ENCODE measurements around the gene DCAF17.
A peak's percentile ranks its signal among the peaks of the same experiment; 100 is the strongest.
"Not testable (repeated sequence)": the region's sequence is repeated elsewhere in the genome, so short reads cannot be mapped to it uniquely, and the experiment has no call there.

DCAF17 gene

GRCh38 chr2:171509945-171510731 lies 76.1 kb downstream of the DCAF17 start:
- FAIRE-seq (peak; percentile 83), DNase-seq (ENCODE audit: extremely low spot score, insufficient read length, low read depth) (no peak)

- FAIRE-seq (no peak), DNase-seq (ENCODE audit: extremely low spot score, insufficient read length, low read depth) (no peak)
These were observed 78.0 kb downstream of the DCAF17 start for GRCh38 chr2:171512014-171512413.

- no peak for FAIRE-seq
- DNase-seq (ENCODE audit: extremely low spot score, insufficient read length, low read depth): no peak
These were observed 78.7 kb downstream of the DCAF17 start for GRCh38 chr2:171512683-171513195.

GRCh38 chr2:171513719-171514160 lies 79.7 kb downstream of the DCAF17 start:
- DNase-seq (ENCODE audit: extremely low spot score, insufficient read length, low read depth) (no peak), FAIRE-seq (peak; percentile 9)

- no peak for FAIRE-seq
These were observed 81.0 kb downstream of the DCAF17 start for GRCh38 chr2:171514908-171515582.

GRCh38 chr2:171515672-171516298 lies 81.8 kb downstream of the DCAF17 start:
- DNase-seq (ENCODE audit: extremely low spot score, insufficient read length, low read depth) (no peak), FAIRE-seq (no peak)

More at GRCh38 chr2:171514908-171515582, 81.0 kb downstream of the DCAF17 start:
- DNase-seq (ENCODE audit: extremely low spot score, insufficient read length, low read depth): no peak

GRCh38 chr2:171516793-171517192 lies 82.8 kb downstream of the DCAF17 start:
- FAIRE-seq: no peak
- no peak for DNase-seq (ENCODE audit: extremely low spot score, insufficient read length, low read depth)

GRCh38 chr2:171520471-171520870 lies 86.4 kb downstream of the DCAF17 start:
- DNase-seq (ENCODE audit: extremely low spot score, insufficient read length, low read depth): no peak
- no peak for FAIRE-seq

GRCh38 chr2:171521361-171522051 lies 87.5 kb downstream of the DCAF17 start:
- DNase-seq (ENCODE audit: extremely low spot score, insufficient read length, low read depth) (no peak), FAIRE-seq (no peak)

GRCh38 chr2:171522052-171522787 lies 88.2 kb downstream of the DCAF17 start, which contains the start of gene CYBRD1:
CYBRD1 (plus strand) TSS chr2:171522474; CDS start chr2:171522546, 72 bp downstream.
- no peak for DNase-seq (ENCODE audit: extremely low spot score, insufficient read length, low read depth)
- peak; percentile 31 for FAIRE-seq

- DNase-seq (ENCODE audit: extremely low spot score, insufficient read length, low read depth): no peak
- no peak for FAIRE-seq
These were observed 88.7 kb downstream of the DCAF17 start for GRCh38 chr2:171522788-171523087.

GRCh38 chr2:171523088-171524017 lies 89.3 kb downstream of the DCAF17 start:
- FAIRE-seq (peak; percentile 41), DNase-seq (ENCODE audit: extremely low spot score, insufficient read length, low read depth) (no peak)

- DNase-seq (ENCODE audit: extremely low spot score, insufficient read length, low read depth) (no peak), FAIRE-seq (no peak)
These were observed 90.0 kb downstream of the DCAF17 start for GRCh38 chr2:171524018-171524401.

GRCh38 chr2:171529914-171530313 lies 95.9 kb downstream of the DCAF17 start:
- no peak for FAIRE-seq
- DNase-seq (ENCODE audit: extremely low spot score, insufficient read length, low read depth): no peak

- FAIRE-seq (no peak), DNase-seq (ENCODE audit: extremely low spot score, insufficient read length, low read depth) (no peak)
These were observed 96.4 kb downstream of the DCAF17 start for GRCh38 chr2:171530378-171530777.

GRCh38 chr2:171530859-171531258 lies 96.8 kb downstream of the DCAF17 start:
- DNase-seq (ENCODE audit: extremely low spot score, insufficient read length, low read depth); FAIRE-seq: not testable (repeated sequence)

GRCh38 chr2:171531291-171531690 lies 97.3 kb downstream of the DCAF17 start:
- DNase-seq (ENCODE audit: extremely low spot score, insufficient read length, low read depth) (no peak), FAIRE-seq (peak; percentile 52)

- DNase-seq (ENCODE audit: extremely low spot score, insufficient read length, low read depth): no peak
These were observed 97.9 kb downstream of the DCAF17 start for GRCh38 chr2:171531836-171532450.

More at GRCh38 chr2:171531836-171532450, 97.9 kb downstream of the DCAF17 start:
- FAIRE-seq: no peak
